ENCODE measurements around the gene KMT2E.
"Not testable (repeated sequence)": the region's sequence is repeated elsewhere in the genome, so short reads cannot be mapped to it uniquely, and the experiment has no call there.

The KMT2E gene

DNA sequence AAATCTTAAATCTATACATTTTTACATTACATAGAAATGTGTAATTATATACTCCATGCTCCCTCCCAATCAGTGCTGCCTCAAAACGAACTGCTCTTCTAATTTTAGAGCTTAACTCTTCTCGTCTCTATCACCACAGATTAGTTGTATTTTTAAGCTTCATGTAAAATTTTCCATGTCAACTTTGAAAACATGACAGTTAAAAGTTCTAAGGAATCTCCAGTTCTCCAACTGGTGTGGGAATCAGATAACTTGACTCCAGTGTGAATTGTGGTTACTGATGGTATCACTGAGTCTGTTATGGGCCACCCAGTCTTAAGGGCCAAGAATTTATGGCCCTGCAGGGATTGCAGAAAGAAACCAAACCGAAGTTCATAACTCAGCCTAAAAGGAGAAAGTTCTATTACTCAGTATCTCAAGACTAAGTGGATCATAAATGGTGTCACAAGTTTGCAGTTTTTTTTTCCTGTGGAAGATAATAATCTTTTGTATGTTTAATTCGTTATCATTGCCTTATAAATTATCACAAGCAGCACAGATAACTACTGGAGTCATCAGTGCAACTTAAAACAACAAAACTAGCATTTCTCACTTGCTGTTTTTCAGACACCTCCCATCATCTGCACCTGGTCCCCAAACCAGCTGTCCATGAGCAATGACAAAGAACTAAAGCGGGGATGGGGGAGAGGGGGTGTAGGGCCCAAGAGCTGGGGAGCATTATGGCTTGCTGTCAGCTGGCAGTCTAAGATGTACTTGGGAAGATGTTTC is 31.5 kb upstream of the KMT2E start:
- DNase-seq, result peak; percentile 4 to 13

DNA sequence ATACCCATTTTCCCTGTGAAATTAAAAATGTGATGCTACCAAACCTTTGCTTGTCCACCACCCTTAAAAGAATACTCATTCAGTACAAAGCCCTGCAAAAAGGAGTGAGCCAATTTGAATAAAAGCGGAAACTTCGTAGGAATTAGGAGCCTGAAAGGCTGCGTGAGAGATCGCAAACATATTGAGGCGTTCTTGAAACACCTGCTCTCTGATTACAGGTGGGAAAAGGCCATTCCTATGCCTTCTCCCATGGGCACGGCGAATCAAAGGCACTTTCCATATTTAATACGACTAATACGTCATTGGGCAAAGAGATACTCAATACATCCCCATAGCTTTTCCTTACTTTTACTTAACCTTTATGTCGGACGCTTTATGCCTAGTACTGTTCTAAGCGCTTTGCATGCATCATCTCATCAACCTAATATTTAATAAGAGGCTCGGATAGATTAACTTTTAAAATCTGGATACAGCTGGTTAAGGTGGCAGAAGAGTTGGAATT is 30.9 kb upstream of the KMT2E start:
- DNase-seq, result peak; percentile 19 to 35

DNA sequence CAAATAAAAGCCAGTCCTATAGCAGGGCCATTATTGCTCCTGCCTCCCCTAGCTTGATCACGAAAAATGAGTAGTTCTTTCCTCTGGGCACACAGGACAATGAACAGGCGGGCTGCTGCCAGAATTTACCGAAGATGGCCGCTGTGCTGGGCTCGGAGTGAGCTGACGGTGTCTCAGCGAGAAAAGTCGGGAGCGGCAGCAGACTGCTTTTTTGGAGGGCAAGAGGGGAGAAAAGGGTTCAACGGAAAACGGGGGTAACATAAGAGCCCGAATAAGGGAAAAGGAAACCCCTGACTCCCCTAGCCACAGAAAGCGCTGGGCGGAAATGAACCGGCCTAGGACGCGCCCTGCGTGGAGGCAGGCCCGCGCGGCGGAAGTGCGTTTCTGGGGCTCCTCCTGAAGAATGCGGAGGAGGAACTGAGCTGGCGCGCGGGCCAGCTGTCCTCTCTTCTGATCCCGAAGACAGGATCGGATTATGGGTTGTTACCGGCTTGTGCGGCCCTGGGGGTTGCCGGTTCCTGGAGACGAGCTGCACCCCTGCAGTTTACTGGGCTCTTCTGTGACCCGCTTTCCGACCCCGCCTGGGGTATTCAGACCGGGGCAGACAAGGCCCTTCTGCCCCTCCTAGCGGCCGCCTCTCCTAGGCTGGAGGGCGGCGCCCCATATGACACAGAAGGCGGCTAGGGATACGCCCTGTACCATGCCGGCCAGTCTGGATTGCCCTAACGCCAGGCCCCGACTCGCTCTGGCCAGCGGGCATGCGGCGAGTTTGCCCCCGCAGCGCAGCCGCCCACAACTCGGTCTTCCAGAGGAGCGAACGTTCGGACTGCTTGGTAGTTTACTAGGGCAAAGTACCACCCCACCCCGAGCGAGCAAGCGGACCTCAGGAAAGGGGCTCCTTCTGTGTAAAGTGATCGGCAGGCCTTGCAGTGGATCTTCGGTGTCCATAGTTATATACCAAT is 30.1 kb upstream of the KMT2E start:
- peak; percentile 73 to 84 for DNase-seq

DNA sequence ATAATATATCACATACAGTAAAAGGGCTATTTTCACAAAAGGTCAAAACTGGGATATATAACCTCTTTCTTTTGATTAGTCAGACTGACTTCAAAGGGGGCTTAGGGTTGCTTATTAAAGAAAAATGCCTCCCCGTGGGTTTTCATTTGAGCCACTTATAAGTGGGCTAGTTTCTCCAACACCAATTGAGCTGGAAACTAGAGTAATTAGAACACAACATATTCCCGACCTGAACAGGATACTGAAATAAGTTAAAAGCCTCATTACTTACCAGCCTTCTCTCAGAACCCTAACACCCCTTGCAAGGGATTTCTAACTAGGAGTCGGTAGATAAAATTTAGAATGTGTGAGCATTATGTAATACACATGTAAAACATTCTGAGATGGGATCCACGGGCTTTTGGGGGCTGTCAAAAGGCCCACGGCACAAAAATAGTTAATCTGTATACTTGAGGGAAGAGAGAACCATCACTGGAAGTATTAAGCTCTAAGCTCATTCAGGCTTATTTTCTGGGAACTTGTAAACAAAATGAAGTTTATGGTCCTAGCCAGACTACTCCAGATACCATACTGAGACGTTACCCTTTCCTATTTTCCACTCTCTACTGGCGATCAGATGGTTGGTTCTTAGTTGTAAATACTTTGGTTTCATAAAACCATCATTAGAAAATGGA is 29.3 kb upstream of the KMT2E start:
- no peak for DNase-seq

DNA sequence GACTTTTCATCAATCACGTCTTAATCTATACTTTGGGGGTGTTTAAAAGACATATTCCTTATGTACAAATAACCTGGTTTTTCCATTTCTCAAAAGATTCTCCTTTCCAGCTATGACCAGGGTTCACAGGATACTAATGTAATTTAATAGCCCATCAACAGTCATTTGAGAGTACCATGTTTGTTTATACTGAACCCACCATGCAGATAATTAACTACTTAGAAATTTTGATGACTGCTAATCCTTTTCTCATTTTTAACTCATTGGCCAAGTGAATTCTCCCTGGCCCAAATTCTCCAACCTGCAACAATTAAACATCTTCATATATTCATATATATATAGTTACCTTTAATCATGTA is 28.8 kb upstream of the KMT2E start:
- DNase-seq, result no peak

DNA sequence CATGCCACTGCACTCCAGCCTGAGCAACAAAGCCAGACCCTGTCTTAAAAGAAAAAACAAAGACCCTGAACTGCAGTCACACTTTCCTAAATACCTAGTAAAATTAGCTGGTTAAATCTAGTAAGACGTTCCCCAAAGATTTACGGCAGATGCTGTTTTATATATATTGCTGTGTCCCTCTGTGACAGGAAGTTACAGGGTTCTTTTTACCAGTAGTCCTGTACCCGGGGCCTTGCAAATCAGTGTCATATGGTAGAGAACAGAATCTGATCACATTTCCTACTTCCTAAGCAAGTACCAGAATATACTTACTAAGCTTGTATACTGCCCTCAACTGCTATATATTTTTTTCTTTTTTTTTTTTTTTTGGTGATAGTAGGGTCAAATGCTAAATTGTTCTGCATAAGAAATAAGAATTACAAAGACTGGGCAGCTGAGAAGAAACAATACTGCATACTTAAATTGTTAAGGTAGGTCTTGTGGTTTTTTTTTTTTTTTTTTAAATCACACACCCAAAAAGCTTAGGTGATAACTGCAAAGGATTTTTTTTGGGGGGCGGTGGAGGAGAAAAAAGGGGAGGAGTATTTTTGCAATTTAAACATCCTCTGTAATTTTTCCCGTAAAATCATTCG is 27.3 kb upstream of the KMT2E start:
- no peak for DNase-seq

DNA sequence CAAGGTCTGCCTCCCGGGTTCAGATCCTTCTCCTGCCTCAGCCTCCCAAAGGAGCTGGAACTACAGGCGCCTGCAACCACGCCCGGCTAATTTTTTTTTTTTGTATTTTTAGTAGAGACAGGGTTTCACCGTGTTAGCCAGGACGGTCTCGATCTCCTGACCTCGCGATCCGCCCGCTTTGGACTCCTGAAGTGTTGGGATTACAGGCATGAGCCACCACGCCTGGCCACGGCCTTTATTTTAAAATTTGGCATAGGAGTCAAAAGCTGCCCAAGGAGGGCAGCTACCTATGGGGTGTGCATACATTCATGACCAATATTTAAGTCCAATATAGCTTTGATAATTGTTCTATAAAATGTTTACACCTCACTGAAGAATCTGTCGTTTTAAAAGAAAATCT is 26.6 kb upstream of the KMT2E start:
- not testable (repeated sequence) for DNase-seq

DNA sequence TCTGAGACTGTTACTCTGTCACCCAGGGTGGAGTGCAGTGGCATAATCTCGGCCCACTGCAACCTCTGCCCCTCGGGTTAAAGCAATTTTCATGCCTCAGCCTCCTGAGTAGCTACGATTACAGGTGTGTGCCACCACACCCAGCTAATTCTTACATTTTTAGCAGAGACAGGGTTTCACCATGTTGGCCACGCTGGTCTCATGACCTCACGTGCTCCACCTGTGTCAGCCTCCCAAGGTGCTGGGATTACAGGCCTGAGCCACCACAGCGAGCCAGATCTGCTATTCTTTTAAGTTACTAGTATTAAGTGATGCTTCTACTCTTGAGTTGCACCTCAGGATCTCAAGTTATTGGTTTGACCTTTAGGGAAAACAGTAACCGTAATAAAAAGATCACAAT is 23.0 kb upstream of the KMT2E start:
- DNase-seq, result no peak

DNA sequence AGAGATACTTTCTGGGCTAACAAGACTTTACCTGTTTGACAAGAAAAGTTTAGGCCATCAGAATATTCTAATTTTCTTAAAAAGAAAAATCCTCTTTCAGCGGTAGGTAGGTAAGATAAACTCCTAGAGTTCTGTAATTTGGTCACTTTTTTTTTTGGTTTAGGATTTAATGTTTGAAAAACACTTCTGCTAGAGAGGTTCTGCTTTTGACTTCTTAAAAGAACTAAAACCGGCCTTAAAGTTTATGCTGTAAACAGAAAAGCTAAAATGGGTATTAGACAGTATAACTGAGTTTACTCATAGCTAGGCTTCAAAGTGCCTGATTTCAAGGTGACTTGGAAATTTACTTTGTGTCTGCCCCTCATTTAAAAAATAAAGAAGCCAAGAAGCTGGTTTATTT is 21.7 kb upstream of the KMT2E start:
- no peak for DNase-seq

DNA sequence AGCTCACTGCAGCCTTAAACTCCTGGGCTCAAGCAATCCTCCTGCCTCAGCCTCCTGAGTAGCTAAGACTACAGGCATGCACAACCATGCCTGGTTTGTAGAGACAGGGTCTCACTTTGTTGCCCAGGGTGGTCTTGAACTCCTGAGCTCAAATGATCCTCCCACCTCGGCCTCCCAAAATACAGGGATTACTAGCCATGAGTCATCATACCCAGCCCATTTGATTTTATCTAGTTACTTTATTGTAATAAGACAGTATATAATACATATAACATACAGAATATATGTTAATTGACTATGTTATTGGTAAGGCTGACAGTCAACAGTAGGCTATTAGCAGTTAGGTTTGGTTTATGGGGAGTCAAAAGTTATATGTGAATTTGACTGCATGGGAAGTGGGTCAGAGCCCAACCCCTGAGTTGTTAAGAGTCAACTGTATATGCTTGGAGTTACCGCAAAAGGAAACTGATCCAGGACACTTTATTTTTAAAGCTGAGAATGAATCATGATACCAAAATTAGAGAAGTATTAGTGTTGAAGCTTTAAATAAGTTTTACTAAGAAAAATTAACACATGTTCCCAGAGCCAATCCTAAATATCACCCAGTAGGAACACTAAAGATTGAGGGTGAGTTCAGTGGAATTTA is 20.7 kb upstream of the KMT2E start:
- no peak for DNase-seq

DNA sequence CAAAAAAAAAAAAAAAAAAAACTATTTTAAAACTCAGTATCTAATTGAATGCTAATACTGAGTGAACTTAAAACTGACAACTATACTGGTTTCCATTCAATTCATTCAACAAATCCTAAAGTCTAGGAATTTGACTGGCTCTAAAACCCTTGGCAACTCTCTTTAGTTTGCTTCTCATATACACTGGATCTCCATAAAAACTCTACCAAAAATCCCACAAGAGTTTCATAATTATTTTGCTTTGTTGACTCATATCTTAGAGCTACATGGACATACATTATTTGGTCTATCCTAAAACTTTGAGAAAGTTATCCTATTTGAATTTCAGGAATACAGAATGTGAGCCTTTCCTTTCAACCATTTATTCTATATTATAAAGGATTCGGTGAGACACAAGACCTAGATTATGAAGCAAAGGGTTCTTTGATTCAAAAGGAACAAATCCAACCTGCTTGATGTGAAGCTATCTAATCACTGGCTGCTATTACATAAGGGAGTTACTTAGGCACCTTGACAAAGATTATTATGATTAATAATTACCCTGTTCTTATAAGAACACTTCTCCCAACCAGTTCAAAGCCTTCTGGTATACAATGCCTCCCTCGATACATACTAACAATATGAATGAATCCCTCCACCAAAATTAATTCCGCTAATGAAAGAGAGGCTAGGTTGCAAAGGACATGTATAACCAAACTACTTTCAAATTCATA is 15.8 kb upstream of the KMT2E start:
- no peak for DNase-seq

DNA sequence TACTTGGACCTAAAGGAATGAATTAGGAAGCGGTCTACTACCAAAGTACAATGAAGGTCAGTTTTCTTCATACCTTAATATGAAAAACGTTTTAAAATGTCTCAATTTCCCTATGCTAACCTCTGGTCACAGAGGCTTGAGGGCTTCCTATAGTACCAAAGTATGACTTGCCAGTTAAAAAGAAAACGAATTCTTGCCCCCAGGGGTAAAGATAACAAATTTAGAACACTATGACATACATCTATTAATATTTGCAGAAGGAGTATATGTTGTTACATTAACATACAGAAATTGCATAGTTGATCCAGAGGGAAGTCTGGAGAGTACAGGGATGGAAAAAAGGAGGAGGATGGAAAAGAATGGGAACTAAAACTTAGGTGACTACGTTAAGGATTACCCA is 13.8 kb upstream of the KMT2E start:
- DNase-seq, result no peak

DNA sequence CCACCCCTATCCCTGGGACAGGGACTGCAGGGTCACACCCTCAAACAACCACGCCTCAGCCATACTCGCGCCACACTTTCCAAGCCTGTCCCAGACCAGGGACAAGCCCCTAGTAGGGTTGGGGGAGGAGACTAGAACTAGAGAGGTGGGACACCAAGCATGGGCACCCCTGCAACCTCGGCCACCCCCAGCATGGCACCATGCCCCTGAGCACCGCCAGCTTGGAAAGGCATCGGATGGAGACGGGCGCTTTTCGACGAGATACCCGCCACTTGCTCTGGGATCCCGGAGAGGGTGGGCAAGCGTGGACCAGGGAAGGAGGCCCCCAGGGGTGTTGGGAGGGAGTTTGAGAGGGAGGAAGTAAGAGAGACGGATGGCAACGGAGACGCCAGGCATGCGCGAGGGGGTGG is 13.1 kb upstream of the KMT2E start:
- no peak for DNase-seq

DNA sequence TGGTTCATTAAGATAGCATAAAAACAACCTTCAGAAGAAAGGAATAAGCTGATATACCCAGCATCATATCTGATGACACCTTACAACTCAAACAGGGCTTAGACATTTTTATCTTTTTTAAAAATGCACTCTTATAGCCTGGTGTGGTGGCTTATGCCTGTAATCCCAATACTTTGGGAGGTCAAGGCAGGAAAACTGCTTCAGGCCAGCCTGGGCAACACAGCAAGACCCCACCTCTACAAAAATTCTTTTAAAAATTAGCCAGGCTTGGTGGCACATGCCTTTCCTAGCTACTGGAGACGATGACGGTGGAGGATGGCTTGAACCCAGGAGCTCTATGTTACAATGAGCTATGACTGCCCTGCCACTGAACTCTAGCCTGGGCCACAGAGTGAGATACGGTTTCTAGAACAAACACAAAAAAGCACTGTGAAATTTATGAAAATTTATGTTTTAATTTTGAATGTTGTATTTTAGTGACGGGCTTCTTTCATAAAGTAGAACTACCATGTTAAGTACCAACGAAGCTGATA is 12.3 kb upstream of the KMT2E start:
- DNase-seq, result no peak

DNA sequence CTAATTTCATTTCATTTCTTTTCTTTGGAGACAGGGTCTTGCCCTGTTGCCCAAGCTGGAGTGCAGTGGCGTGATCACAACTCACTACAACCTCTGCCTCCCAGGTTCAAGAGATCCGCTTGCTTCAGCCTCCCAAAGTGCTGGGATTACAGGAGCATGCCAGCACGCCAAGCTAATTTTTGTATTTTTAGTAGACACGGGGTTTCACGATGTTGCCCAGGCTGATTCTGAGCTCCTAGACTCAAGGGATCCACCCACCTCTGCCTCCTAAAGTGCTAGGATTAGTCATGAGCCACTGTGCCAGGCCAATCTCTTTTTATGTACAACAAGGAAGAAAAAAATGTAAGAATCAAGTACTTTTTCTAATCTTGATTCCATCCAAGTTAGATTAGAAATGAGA is 10.7 kb upstream of the KMT2E start:
- DNase-seq, result no peak

DNA sequence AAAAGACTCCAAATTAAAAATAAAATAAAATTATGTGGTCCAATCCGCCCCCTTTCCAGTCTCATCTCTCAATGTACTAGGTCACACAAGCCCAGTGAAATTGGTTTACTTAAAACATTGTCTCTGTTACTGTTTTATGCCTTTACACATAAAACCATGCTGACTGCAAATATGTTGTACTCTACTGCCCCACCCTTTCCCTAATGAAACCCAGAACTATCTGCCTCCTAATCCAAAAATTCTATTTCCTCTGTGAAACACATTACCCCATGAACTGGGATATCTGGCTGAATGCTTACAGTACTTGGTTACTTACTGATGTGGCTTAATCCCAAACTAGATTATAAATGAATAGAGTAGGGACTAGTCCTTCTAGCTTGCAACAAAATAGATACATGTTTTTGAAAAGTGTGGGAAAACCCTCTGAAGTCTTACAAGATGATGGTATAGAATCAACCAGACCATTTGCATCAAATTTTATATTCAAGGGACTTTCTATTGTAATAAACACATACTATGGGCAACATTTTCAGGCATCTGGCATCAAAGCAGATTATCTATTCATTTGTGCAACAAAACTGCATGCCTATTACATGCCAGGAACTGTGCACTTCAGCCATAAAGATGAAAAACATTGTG is 10.0 kb upstream of the KMT2E start:
- DNase-seq, result no peak

DNA sequence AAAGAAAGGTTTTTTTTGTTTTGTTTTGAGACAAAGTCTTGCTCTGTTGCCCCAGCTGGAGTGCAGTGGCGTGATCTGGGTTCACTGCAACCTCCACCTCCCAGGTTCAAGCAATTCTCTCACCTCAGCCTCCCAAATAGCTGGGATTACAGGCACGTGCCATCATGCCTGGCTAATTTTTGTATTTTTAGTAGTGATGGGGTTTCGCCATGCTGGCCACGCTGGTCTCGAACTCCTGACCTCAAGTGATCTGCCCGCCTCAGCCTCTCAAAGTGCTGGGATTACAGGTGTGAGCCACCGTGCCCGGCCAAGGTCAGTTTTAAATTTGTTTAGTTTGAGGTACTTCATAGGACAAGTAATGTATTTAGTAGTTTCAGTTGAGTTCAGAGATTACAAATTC is 9.0 kb upstream of the KMT2E start:
- DNase-seq, result not testable (repeated sequence)

DNA sequence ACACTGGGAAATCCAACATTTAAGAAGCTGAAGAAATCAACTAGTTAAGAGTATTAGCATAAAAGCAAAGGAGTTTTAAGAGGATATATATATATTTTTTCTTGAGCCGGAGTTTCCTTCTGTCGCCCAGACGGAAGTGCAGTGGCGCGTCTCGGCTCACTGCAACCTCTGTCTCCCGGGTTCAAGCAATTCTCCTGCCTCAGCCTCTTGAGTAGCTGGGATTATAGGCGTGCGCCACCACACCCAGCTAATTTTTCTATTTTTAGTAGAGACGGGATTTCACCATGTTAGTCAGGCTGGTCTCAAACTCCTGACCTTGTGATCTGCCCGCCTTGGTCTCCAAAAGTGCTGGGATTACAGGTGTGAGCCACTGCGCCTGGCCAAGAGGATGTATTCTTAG is 8.5 kb upstream of the KMT2E start:
- not testable (repeated sequence) for DNase-seq

DNA sequence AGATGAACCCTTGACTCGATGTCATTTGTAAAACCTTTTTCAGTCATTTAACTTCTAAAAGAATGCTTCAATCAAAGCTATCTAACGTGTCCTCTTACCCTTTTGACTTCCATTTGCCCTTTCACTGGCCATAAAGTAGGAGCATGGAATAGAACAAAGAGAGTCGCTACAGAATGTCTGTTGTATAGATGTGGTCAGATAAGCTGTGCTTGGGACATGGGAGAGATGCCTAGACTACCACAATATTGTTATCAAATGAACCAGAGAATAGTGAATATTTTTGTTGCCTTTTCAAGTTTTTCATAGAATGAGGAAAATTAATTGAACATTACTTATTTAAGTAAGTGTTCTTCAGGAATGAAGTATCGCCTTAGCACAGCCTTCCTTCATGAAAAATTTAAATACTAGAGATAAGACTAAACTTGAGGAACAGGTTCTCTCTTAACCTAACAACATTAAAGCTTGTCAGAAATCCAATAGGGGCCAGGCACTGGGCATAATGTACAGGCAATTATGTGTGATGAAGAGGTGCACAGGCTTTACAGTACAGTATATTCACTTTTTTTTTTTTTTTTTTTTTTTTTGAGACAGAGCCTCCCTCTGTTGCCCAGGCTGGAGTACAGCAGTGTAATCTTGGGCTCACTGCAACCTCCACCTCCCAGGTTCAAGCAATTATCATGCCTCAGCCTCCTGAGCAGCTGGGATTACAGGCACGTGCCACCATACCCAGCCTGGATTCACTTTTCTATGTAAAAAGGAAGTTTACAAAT is 7.5 kb upstream of the KMT2E start:
- DNase-seq, result no peak

DNA sequence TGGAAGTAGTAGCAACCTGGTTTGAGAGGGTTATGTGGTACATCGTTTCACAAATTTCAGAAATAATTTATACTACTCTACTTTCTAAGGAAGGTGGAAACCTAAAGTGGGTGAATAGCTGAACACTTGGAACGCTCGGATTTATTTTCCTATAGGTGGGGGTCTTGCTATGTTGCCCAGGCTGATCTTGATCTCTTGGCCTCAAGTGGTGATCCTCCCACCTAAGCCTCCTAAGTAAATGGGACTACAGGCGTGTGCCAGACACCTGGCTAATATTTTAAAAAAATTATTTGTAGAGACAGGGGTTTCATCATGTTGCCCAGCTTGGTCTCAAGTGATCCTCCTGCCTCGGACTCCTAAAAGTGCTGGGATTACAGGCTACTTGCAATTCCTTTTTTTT is 6.7 kb upstream of the KMT2E start:
- no peak for DNase-seq
